IPS DF 4.7 (cell line): ENCODE measurements around the gene OPN4.
"Not testable (repeated sequence)": the region's sequence is repeated elsewhere in the genome, so short reads cannot be mapped to it uniquely, and the experiment has no call there.

Experiments used
- DNase-seq: peaks from one replicate; pipeline ENCODE4 v3.0.0-alpha.2; 2013; ENCODE audit warnings: low spot score; ENCODE audit errors: extremely low read depth

Gene OPN4, protein sequence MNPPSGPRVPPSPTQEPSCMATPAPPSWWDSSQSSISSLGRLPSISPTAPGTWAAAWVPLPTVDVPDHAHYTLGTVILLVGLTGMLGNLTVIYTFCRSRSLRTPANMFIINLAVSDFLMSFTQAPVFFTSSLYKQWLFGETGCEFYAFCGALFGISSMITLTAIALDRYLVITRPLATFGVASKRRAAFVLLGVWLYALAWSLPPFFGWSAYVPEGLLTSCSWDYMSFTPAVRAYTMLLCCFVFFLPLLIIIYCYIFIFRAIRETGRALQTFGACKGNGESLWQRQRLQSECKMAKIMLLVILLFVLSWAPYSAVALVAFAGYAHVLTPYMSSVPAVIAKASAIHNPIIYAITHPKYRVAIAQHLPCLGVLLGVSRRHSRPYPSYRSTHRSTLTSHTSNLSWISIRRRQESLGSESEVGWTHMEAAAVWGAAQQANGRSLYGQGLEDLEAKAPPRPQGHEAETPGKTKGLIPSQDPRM

DNA sequence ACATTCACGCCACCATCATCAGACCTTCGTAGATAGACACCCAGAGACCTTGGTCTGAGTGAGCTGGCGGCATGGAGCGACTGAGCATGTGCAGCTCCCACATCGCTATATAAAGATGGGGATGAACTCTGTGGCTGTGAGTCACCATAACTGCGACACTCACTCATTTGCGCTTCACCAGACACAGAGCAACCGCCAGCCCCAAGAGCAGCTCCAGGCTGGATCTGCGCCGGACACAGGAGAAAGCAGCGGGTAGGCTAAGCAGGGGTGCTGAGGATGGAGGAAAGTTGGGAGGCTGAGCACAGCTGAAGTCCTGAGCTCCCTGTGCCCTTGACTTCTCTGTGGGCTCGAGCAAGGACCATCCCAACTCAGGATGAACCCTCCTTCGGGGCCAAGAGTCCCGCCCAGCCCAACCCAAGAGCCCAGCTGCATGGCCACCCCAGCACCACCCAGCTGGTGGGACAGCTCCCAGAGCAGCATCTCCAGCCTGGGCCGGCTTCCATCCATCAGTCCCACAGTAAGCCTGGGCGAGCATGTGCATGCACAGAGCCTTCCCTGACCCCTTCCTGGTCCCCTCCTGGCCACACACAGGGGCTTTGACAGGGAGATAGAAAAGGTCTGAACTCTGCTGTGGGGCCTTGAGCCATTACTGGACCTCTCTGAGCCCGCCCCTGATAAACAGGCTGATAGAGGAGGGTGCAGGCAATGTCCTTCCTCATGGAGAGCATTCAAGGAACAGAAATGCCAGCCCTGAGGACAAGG, at the start of gene OPN4:
Gene OPN4, plus strand, starts transcription at position 137 of the 762 bp plus-strand sequence. Its CDS starts 237 bp downstream, at position 374.
- no peak for DNase-seq

DNA sequence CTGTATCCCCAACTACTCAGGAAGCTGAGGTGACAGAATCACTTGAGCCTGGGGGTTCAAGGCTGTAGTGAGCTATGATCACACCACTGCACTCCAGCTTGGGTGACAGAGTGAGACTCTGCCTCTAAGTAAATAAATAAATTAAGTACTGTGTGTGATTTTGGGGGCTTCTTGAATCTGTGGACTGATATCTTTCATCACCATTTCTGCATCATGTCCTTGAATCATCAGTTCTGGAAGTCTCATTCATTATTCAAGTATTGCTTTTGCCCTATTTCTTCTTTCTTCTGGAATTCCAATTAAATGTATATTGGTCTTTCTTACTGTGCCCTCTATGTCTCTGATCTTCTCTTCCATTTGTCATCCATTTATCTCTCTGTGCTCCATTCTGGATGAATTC, 46.7 kb upstream of the OPN4 start:
- DNase-seq, result no peak

DNA sequence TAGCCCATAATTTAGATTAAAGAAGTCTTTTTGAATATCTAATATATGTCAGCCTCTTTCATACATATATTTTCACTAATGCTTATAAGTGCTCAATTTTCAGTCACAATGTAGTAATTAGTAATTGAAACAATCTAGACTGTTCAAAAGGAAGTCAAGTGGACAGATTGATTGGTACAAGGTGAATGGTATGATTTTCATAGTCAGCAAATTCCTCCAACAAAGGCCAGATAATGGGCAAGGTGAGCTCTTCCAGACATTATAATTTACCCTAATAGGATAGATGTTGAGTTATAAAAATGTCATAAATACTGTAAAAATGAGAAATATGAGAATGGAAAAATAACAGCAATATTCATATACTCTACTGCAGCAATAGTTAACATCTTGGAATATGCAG, 44.4 kb upstream of the OPN4 start:
- no peak for DNase-seq

DNA sequence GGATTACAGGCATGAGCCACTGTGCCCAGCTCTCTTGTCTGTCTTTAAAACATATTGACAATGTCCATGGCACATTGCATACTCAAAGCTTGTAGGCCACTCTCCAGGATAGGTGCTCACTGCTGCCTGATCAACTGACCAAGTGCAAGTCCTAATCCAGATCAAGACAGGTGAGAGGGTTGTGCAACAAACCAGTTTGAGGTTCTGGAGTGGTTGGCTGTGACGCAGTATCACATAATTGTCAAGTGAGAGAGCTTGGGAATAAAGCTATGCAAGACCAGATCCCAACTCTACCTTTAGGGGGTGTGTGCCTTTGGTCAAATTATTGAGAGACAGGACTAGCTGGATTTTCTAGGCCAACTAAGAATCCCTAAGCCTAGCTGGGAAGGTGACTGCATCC, 43.0 kb upstream of the OPN4 start:
- no peak for DNase-seq

DNA sequence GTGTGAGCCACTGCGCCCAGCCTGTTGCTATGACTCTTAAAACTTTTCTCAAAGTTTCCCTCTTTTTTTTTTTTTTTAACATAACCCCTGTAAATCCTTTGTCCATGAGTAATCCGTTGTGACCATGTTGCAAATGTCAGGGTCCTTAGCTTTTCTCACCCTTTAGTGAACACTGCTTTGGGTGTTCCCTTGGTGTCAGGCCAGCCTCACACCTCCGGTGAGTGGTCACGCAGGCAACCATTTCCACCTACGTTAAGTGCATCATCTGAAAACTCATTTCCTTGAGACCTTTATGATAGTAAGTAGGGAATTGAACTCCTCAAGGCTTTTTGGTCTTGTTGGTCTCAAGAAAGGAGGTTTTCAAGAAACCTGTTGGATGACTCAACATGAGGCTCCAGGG, 41.3 kb upstream of the OPN4 start:
- no peak for DNase-seq

DNA sequence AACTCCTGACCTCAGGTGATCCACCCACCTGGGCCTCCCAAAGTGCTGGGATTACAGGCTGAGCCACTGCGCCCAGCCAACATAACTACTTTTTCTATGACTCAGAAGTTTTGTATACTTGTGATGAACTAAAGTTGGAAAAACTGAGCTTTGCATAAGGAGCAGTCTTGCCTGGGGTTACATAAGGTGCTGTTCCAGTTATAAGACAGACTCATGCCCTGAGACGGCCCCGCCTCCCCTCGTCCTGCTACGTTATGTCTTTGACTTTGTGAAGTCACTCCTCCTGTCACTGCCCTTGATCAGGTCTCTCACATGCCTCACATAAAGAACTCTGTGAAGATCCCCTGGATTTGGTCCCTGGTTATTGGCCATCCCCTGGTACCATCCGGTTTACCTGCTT, 40.4 kb upstream of the OPN4 start:
- no peak for DNase-seq

DNA sequence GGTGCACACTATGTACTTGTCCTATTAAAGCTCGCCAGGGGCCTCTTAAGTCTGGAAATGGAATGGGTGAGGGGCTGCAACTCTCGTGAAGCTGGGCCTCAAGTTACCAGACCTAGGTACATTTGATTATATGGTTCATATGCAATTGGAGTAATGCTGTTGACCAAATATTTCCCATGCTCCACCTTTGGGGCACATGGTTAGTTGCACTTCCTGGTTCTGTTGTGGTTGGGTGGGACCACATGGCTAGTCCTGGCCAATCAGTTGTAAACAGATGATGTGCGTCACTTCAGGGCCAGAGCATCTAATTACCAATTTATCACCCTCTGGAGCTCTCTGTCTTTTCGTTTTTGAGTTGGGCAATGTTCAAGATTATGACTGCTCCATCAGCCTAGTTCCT, 39.5 kb upstream of the OPN4 start:
- DNase-seq, result no peak

DNA sequence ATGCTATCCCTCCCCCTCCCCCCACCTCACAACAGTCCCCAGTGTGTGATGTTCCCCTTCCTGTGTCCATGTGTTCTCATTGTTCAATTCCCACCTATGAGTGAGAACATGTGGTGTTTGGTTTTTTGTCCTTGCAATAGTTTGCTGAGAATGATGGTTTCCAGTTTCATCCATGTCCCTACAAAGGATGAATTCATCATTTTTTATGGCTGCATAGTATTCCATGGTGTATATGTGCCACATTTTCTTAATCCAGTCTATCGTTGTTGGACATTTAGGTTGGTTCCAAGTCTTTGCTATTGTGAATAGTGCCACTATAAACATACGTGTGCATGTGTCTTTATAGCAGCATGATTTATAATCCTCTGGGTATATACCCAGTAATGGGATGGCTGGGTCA, 37.1 kb upstream of the OPN4 start:
- not testable (repeated sequence) for DNase-seq

DNA sequence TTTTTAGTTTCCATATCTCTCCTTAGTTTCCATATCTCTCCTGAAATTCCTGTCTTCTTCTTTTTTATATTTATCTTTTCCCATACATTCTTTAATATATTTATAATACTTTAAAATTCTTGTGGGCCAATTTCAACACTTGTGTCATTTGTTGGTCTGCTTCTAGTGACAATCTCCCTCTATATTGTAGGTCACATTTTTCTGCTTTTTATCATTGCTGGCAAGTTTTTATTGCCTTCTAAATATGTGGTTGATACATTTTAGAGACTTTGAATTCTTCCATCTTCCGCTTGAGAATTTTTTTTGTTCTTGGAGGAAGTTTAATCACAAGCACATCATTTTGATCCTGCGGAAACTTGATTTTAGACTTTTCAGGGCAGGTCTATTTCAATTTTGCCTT, 26.0 kb upstream of the OPN4 start:
- no peak for DNase-seq

DNA sequence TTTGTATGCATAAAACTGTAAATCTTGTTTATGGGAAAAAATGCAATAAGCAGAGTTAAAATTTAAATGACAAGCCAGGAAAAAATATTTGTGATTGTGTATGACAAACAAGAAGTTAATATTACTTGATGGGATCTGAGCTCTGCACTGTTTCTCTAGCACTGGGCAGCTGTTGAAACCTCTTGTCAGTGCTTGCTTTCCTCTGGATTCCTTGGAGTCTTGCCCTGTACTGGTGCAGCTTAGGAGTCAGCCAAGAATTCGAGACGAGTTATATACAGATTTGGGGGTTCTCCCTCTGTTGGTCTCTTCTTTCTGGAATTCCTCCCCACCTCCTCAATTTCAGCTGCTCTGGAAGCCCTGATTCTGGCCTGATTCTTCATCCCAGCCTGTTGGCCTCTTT, 24.3 kb upstream of the OPN4 start:
- DNase-seq, result no peak

DNA sequence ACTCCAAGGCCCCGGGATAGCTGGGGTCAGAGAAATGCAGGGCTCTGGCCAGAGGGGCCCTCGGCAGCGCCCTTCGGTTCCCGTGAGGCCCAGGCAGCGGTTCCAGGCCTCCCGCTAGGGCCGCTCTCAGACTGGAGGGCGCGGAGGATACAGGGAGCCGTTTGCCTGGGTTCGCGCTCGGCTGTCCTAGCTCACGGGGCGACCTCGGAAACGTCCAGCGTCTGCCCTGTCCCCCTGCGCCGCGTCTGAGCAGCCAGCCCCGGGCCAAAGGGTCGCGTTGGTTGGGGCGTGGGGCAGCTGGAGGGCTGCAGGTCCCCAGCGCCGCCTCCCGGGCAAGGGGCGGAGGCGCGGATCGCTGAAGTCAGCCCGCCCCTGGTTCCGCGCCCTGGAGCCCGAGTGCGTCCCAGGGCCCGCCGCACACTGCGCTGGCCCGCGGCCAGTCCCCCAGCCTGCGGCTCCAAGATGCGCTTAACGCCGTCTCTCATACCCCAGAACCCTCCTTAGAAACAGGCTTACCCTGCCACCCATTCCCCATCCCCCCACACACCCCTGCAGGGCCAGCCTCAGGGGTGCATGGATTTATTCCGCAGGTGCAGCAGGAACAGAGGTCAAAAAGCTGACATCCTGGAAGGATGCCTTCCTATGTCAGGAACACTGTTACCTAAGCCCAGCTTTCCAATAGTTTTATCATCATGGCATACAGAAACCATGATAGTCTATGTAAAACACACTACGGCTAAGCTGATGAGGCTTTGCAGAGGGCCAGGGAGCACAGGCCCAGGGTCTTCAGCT, 22.1 kb upstream of the OPN4 start:
- no peak for DNase-seq

DNA sequence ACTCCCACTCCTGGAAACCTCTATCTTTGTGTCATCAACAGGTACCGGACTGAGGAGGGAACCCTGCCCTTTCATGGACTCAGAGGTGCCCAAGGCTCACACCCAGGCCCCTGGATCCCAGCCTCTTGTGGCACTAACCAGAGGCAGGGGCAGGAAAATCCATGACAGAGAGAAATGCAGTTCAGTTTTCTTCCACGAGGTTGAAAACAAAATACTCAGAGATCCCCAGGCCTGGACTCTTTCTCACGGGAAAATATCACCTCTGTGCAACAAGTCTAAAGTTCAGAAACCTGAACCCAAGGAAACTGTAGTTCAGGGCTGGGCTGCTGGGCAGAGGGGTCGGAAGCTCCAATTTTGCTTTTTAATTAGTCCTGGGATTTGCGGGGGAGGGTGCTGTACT, 21.4 kb upstream of the OPN4 start:
- DNase-seq, result no peak

DNA sequence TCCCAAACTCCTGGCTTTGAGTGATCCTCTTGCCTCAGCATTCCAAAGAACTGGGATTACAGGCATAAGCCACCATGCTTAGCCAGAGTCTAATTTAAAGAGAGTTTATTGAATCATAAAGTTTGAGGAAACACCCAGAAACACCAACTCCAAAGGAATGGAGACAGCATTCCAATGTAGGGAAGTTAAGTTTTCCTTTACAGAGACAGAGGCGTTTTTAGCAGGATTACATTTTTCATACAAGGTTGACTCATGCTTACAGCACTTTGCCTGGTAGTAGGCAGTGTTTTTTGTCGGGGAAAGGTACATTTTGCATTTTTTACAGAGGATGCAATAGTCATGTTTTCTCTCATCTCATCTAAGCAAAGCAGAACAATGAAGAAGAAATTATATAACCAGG, 18.9 kb upstream of the OPN4 start:
- no peak for DNase-seq

DNA sequence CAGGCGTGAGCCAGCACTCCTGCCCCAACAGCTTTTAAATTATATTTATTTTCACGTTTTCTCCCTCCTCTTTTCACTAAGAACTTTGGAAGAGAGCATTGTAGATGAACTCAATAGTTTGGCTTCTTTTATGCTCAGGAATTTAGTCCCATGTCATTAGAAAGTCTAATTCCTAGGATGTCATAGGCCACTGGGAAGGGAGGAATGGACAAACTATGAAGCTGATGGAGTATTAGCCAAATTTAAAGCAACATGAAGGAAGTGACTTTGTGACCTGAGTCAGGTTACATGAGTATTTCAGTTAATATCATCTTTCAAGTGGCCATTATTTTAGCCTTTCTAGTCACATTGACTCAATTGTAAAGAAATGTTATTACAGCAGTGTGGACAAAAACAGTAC, 18.0 kb upstream of the OPN4 start:
- DNase-seq, result no peak

DNA sequence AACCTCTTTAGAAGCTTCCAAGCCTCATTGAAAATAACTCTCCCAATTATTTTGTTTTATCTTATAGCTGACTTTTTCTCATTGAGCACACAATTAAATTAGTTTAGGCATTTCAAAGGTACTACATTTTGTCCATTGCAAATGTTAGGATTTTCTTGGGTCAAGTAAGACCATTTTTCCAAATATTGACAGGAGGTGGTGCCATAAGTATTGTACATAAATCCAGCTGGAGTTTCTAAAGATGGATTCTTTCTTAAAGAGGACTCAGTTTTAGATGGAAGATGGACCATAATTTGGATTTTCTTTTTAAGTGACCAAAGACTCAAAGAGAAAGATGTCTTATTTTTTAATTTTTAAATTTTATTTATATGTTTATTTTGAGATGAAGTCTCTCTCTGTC, 12.3 kb upstream of the OPN4 start:
- DNase-seq, result no peak

DNA sequence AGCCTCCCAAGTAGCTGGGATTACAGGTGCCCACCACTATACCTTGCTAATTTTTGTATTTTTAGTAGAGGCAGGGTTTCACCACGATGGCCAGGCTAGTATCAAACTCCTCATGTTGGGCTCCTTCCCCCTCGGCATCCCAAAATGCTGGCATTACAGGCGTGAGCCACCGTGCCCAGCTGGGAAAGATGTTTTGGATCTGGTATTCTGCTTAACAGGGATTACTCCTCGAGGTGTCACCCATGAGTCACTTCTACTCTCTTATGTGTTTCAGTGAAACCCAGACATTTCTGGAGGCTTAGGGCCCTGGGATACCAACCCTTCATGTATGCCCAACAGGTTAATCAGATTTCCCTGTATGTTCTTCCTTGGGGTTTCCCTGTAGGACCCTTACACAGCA, 11.8 kb upstream of the OPN4 start:
- no peak for DNase-seq

DNA sequence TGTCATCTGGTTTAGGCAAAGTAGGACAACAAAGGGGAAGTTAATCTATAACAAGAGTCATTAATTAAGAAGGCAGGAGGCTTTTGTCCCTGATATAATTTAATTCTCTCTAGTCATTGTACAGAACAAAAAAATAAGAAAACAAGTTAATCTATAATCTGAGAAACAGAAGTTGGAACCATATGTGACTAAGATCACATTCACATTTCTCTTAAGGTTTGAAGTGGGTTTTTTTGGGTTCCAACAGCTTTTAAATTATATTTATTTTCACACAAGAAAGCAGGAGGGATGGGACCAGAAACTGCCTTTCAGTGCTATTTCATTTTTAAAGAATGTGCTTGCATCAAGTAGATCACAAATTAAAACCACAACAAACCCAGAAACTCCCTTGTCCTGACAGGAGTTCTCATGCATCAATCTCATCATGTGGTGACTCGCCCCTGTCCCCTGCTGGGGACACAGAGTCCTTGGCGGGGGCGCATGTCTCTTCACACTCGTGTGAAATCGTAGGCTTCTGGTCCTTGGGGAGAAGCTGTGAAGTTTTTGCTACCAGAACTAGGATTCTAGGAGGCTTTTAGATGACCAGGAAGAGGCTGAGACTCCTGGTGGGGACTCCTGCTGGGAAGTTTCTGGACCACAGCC, 10.1 kb upstream of the OPN4 start:
- no peak for DNase-seq

DNA sequence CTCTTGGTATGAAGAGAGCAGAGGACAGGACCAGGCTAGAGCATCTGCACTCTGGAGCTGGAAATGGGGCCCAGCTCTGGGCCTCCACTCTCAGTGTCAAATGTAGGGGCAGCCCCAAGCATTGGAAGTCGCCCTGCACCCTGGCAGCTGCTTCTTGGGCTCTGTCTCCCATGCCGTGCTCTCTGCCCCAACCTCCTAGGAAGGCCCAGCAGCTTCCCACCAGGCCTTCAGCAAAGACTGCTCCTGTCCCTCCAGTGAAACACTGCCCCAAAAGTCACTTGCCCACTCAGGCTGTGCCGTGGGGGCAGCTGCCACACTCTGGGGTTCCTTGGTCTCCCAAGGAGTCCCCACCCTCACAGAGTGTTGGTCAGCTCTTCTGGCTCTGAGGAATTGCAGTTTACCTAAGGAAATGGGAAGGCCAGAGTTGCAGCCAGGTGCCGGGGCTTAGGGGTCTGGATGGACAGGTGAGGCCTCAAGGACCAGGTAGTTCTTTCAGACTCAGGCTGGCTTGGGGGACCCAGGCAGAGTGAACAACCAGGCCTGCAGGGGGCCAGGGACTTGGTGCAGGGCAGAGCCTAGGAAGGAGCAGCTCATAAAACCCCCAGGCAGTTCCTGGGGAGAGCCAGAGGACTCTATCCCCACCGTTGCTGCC, 9.4 kb upstream of the OPN4 start:
- DNase-seq, result no peak

DNA sequence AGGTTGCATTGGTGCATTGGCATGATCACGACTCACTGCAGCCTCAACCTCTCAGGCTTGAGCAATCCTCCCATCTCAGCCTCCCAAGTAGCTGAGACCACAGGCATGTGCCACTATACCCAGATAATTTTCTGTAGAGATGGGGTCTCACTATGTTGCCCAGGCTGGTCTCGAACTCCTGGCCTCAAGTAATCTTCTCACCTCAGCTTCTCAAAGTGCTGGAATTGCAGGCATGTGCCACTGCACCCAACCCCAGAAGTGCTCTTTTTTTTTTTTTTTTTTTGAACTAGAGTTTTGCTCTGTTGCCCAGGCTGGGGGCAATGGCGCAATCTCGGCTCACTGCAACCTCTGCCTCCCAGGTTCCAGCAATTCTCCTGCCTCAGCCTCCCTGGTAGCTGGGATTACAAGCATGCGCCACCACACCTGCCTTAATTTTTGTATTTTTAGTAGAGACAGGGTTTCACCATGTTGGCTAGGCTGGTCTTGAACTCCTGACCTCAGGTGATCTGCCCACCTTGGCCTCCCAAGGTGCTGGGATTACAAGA, 8.7 kb upstream of the OPN4 start:
- DNase-seq, result not testable (repeated sequence)

DNA sequence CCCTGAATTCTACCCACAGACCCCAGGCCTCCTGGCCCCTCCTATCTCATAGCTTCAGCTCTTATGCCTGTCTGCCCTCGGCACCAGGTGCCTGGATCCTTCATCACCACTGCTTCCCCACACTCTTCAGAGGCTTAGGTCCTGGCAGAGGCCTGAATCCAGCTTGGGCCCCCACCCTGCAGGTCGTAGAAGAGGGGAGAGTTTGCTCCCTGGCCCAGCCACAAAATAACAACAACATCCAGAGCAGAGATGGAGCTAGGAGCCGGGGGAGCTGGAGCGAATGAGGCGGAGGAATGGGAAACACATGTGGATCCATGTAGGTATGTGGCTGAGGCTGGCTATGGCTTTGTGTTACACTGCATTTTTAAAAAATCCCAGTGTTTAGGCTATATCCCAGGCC, 7.8 kb upstream of the OPN4 start:
- no peak for DNase-seq

DNA sequence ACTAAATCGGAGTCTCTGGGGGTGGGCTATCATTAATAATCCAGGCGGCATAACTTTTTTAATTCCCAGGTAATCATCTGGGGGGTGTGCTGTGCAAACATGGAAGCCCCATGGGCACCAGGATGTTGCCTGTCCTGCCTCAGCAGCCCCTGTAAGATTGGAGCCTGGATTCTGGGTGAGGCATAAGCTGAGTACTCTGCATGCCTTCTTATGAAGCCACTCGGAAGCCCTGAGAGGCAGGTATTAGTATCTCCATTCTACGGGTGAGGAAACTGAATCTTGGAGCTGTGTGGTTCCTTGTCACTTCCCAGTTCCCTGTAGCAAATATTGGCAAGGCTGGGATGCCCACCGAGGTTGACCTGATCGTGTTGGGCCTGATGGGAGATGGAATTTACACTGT, 7.4 kb upstream of the OPN4 start:
- DNase-seq, result no peak
